GM06990 (cell line): ENCODE results near the gene ZNF660.
"Not testable (repeated sequence)": the region's sequence is repeated elsewhere in the genome, so short reads cannot be mapped to it uniquely, and the experiment has no call there.

ENCODE experiments used
- DNase-seq: peaks from one replicate; pipeline ENCODE4 v3.0.0-alpha.2; 2011; ENCODE audit not compliant: insufficient read length; ENCODE audit errors: extremely low read depth
- H3K27me3 ChIP-seq: replicated peaks from 2 replicates; pipeline ENCODE4 v1.6.0; 2011; ENCODE audit warnings: low read length; ENCODE audit not compliant: control insufficient read depth, insufficient read depth
- H3K36me3 ChIP-seq: 2 replicates; pipeline ENCODE4 v1.5.1; 2011; ENCODE audit warnings: low read length; ENCODE audit not compliant: control insufficient read depth, insufficient read depth
- H3K4me3 ChIP-seq: replicated peaks from 2 replicates; pipeline ENCODE4 v1.5.1; 2011; ENCODE audit warnings: low read depth, mild to moderate bottlenecking, control low read depth, low read length
- CTCF ChIP-seq: IDR thresholded peaks from 2 replicates; pipeline ENCODE4 v1.5.1; 2011; ENCODE audit warnings: low read length, control low read depth, mild to moderate bottlenecking, inconsistent platforms; ENCODE audit not compliant: insufficient read depth, poor library complexity, severe bottlenecking

The ZNF660 gene

GRCh38 chr3:44557074-44557473 is 27.7 kb upstream of the ZNF660 start:
- no peak for DNase-seq

DNA sequence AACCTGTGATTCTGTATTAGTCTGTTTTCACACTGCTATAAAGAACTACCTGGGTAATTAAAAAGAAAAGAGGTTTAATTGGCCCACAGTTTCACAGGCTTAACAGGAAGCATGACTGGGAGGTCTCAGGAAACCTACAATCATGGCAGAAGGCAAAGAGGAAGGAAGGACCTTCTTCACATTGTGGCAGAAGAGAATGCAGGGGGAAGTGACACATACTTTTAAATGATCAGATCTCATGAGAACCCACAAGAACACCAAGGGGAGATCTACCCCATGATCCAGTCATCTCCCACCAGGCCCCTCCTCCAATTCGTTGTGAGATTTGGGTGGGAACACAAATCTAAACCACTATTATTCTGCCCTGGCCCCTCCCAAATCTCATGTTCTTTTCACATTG is 23.7 kb upstream of the ZNF660 start:
- no peak for TF ChIP-seq CTCF
- no peaks in the 10 kb centered on the region for H3K27me3 ChIP-seq
- no peak for DNase-seq
- H3K4me3 ChIP-seq: no peak overlapping the region
- peaks cover 4% of the 10 kb centered on the region; the same call in 1 of the 2 replicates for H3K36me3 ChIP-seq

More at GRCh38 chr3:44557074-44557473, 27.7 kb upstream of the ZNF660 start:
- Histone ChIP-seq H3K27me3 (no peaks in the 10 kb centered on the region), H3K36me3 (peaks cover 4% of the 10 kb centered on the region; the same call in 1 of the 2 replicates), H3K4me3 (no peak overlapping the region)
- TF ChIP-seq CTCF: no peak

DNA sequence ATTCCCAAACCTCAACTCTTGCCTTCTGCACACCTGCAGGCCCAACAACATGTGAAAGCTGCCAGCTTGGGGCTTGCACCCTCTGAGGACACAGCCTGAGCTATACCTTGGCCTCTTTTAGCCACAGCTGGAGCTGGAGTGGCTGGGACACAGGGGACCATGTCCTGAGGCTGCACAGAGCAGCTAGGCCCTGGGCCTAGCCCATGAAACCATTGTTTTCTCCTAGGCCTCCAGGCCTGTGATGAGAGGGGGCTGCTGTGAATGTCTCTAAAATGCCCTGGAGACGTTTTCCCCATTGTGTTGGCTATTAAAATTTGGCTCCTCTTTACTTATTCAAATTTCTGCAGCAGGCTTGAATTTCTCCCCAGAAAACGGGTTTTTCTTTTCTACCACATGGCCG is 22.6 kb upstream of the ZNF660 start:
- peaks cover 4% of the 10 kb centered on the region; the same call in 1 of the 2 replicates for H3K36me3 ChIP-seq
- TF ChIP-seq CTCF: no peak
- H3K27me3 ChIP-seq: no peaks in the 10 kb centered on the region
- DNase-seq: no peak
- H3K4me3 ChIP-seq: no peak overlapping the region

DNA sequence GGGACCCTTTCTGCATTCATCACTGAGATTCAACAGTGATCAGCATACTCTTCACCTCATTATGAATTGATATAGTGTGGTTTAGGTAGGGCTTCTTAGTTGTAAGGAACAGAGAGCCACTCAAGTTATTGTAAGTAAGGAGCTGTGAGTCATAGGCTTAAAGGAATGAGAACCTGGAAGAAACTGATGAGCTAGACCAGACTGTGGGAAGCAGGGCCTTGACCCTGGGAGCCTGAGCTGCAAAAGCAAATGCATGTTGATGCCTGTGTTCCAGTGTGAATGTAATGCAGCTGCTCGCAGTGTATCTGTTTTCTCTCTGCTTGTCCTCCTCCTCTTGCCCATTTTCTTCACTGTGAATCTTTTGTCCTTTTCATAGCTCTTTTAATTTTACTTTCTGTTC is 16.2 kb upstream of the ZNF660 start:
- DNase-seq: no peak
- Histone ChIP-seq H3K27me3 (no peaks in the 10 kb centered on the region), H3K4me3 (no peak overlapping the region), H3K36me3 (peaks cover 4% of the 10 kb centered on the region)
- TF ChIP-seq CTCF: no peak

- no peak overlapping the region for H3K4me3 ChIP-seq
- no peaks in the 10 kb centered on the region for H3K27me3 ChIP-seq
- no peak for DNase-seq
- no peak for TF ChIP-seq CTCF
- peaks cover 4% of the 10 kb centered on the region for H3K36me3 ChIP-seq
Measured at GRCh38 chr3:44571024-44571423, 13.7 kb upstream of the ZNF660 start.

GRCh38 chr3:44576613-44577012 is 8.2 kb upstream of the ZNF660 start:
- no peaks in the 10 kb centered on the region for H3K27me3 ChIP-seq
- H3K36me3 ChIP-seq: no peaks in the 10 kb centered on the region
- TF ChIP-seq CTCF: no peak
- no peak overlapping the region for H3K4me3 ChIP-seq
- no peak for DNase-seq

DNA sequence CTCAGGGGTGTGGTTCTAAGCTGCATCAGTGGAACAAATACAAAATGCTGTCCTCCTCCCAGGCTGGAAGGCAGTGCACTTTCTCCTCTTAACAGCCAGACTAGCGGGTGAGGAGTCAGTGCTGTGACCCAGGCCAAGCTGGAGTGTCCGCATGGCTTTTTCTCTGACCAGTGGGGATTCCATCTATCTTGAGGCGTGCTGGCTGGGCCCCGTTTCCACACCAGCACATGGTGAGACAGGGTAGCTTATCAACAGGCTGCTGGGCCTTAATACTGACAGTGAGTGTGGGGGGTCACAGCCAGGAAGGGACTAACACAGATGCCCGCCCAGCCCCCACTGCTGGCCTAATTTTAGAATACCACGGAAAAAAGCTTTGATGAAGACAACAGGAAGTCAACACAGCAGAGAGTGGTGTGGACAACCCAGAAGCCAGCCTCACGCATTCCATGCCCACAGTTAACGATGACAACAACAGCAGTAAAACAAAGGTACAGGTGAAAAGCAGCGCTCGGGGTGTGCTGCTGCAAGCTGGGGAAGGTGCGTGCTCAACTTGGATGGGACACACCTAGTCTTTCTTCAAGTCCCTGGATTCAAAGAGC is 7.3 kb upstream of the ZNF660 start:
- not testable (repeated sequence) for DNase-seq, H3K27me3 ChIP-seq, H3K4me3 ChIP-seq, H3K36me3 ChIP-seq

GRCh38 chr3:44578316-44578715 is 6.4 kb upstream of the ZNF660 start:
- not testable (repeated sequence) for H3K36me3 ChIP-seq, H3K4me3 ChIP-seq, H3K27me3 ChIP-seq, DNase-seq
